H1 (cell line): ENCODE measurements around the gene APOO. TPM values are rescaled to one million over a fixed set of nuclear protein-coding genes. Genes with fewer than 3 reads are reported as not detected.

Experiments
- CTCF ChIA-PET: fragments of 300-600 bp; sonication (Branson Sonifier 250); formaldehyde crosslinking; loops from one replicate; lab custom pipeline; 2021; ENCODE audit not compliant: partially characterized antibody; lab: Charles Lee
- POLR2A ChIA-PET: fragments of 300-600 bp; sonication (Branson Sonifier 250); formaldehyde crosslinking; loops from one replicate; lab custom pipeline; 2021; ENCODE audit warnings: inconsistent platforms; ENCODE audit not compliant: partially characterized antibody; lab: Charles Lee
- DNase-seq, 2 experiments: peaks; one replicate each; pipeline versions ENCODE4 v3.0.0 to v3.0.0-alpha.2; 2010 to 2022; ENCODE audit warnings: low spot score in 2 of 2, low read depth in 1 of 2, mixed read lengths in 1 of 2
- FAIRE-seq: peaks from 2 replicates; lab custom pipeline; 2011; peaks lifted over from hg19 to GRCh38; lab: Jason Lieb, UNC
- H2AFZ ChIP-seq: 2 replicates; pipeline ENCODE4 v1.8.1; 2012; ENCODE audit warnings: low read length, inconsistent platforms
- H2AK5ac ChIP-seq: 2 replicates; pipeline ENCODE4 v1.6.1; 2013; ENCODE audit warnings: low read depth, low read length
- H2BK120ac ChIP-seq: replicated peaks from 2 replicates; pipeline ENCODE3; 2013; ENCODE audit warnings: low read depth, low read length, inconsistent platforms
- H2BK12ac ChIP-seq: 2 replicates; pipeline ENCODE4 v1.6.1; 2013; ENCODE audit warnings: low read depth, low read length
- H2BK15ac ChIP-seq: 2 replicates; pipeline ENCODE4 v1.6.1; 2013; ENCODE audit warnings: low read length
- H2BK20ac ChIP-seq: 2 replicates; pipeline ENCODE4 v1.6.1; 2013; ENCODE audit warnings: low read length
- H2BK5ac ChIP-seq: 2 replicates; pipeline ENCODE4 v1.6.1; 2013; ENCODE audit warnings: low read depth, low read length
- H3K14ac ChIP-seq: 2 replicates; pipeline ENCODE4 v1.6.1; 2013; ENCODE audit warnings: inconsistent platforms; ENCODE audit not compliant: insufficient read length
- H3K18ac ChIP-seq: 2 replicates; pipeline ENCODE4 v1.6.1; 2013; ENCODE audit warnings: low read length; ENCODE audit errors: extremely low read depth
- H3K23ac ChIP-seq: 2 replicates; pipeline ENCODE4 v1.6.1; 2013; ENCODE audit warnings: inconsistent platforms; ENCODE audit not compliant: insufficient read length
- H3K23me2 ChIP-seq: 2 replicates; pipeline ENCODE4 v1.6.1; 2013; ENCODE audit warnings: low read depth, low read length
- H3K27ac ChIP-seq: 2 replicates; pipeline ENCODE4 v1.6.1; 2011; ENCODE audit warnings: low read depth, low read length, inconsistent platforms
- H3K27me3 ChIP-seq, 4 experiments: replicated peaks in 1 of 4; 1 replicate in 1 of 4; 2 replicates in 3 of 4; pipeline versions ENCODE4 v1.6.1 to v1.8.1; 2011 to 2013; ENCODE audit warnings: low read length in 3 of 4, mild to moderate bottlenecking in 3 of 4, inconsistent platforms in 2 of 4, mixed read lengths in 2 of 4, moderate library complexity in 1 of 4; ENCODE audit not compliant: control insufficient read depth in 3 of 4, insufficient read depth in 3 of 4; ENCODE audit errors: extremely low read depth in 1 of 4
- H3K36me3 ChIP-seq, 4 experiments: 2 replicates each; pipeline versions ENCODE4 v1.6.1 to v1.8.1; 2011 to 2013; ENCODE audit warnings: mild to moderate bottlenecking in 4 of 4, low read length in 3 of 4, moderate library complexity in 2 of 4, control low read depth in 1 of 4, inconsistent platforms in 1 of 4; ENCODE audit not compliant: insufficient read depth in 4 of 4, control insufficient read depth in 2 of 4
- H3K4ac ChIP-seq: replicated peaks from 2 replicates; pipeline ENCODE3; 2013; ENCODE audit warnings: low read length, low read depth, mixed read lengths, inconsistent platforms; ENCODE audit not compliant: insufficient read length
- H3K4me1 ChIP-seq, 4 experiments: replicated peaks in 1 of 4; 1 replicate in 1 of 4; 2 replicates in 3 of 4; pipeline versions ENCODE4 v1.6.1 to v1.8.1; 2011 to 2013; ENCODE audit warnings: low read length in 3 of 4, inconsistent platforms in 2 of 4, mixed read lengths in 1 of 4; ENCODE audit not compliant: insufficient read depth in 4 of 4, control insufficient read depth in 3 of 4
- H3K4me2 ChIP-seq, 2 experiments: 2 replicates each; pipeline versions ENCODE4 v1.6.1 to v1.8.1; 2011 to 2013; ENCODE audit warnings: low read depth in 2 of 2, low read length in 2 of 2, control low read depth in 1 of 2, inconsistent platforms in 1 of 2, mild to moderate bottlenecking in 1 of 2; ENCODE audit not compliant: insufficient read depth in 1 of 2
- H3K4me3 ChIP-seq, 4 experiments: fragments of 200-600, 300-600 bp in 1 of 4; sonication (generic), shearing (Covaris generic), sonication (Bioruptor Twin) in 1 of 4; 2 replicates each; pipeline versions ENCODE4 v1.5.1 to v1.8.1; 2011 to 2016; ENCODE audit warnings: low read length in 4 of 4, low read depth in 3 of 4, control low read depth in 2 of 4, inconsistent platforms in 2 of 4, mild to moderate bottlenecking in 2 of 4, mixed read lengths in 1 of 4, moderate library complexity in 1 of 4; ENCODE audit not compliant: insufficient read depth in 2 of 4; ENCODE audit errors: extremely low read depth in 1 of 4
- H3K56ac ChIP-seq: replicated peaks from 2 replicates; pipeline ENCODE3; 2013; ENCODE audit warnings: low read depth, mild to moderate bottlenecking, mixed read lengths, low read length, inconsistent platforms; ENCODE audit not compliant: insufficient read length
- H3K79me1 ChIP-seq: 2 replicates; pipeline ENCODE4 v1.6.1; 2013; ENCODE audit warnings: low read depth, low read length, control low read depth
- H3K79me2 ChIP-seq, 2 experiments: 2 replicates each; pipeline versions ENCODE4 v1.6.1 to v1.8.1; 2012 to 2013; ENCODE audit warnings: low read length in 2 of 2, mild to moderate bottlenecking in 2 of 2, inconsistent platforms in 1 of 2; ENCODE audit not compliant: insufficient read depth in 2 of 2, control insufficient read depth in 1 of 2
- H3K9ac ChIP-seq, 4 experiments: replicated peaks in 1 of 4; 1 replicate in 1 of 4; 2 replicates in 3 of 4; pipeline versions ENCODE4 v1.6.1 to v1.8.1; 2011 to 2013; ENCODE audit warnings: low read depth in 3 of 4, low read length in 3 of 4, control low read depth in 2 of 4, mild to moderate bottlenecking in 2 of 4, moderate library complexity in 2 of 4, inconsistent platforms in 1 of 4; ENCODE audit errors: extremely low read depth in 1 of 4
- H3K9me3 ChIP-seq, 2 experiments: 2 replicates each; pipeline versions ENCODE4 v1.6.1 to v1.8.1; 2012 to 2013; ENCODE audit warnings: mild to moderate bottlenecking in 2 of 2, moderate library complexity in 2 of 2, control low read depth in 1 of 2, inconsistent platforms in 1 of 2, low read depth in 1 of 2, low read length in 1 of 2, mixed read lengths in 1 of 2; ENCODE audit not compliant: insufficient read depth in 2 of 2
- H4K20me1 ChIP-seq, 2 experiments: replicated peaks in 1 of 2; 2 replicates each; pipeline versions ENCODE3 to v1.8.1; 2011 to 2013; ENCODE audit warnings: inconsistent platforms in 2 of 2, low read length in 2 of 2, mild to moderate bottlenecking in 1 of 2; ENCODE audit not compliant: insufficient read depth in 2 of 2, control insufficient read depth in 1 of 2
- H4K5ac ChIP-seq: 2 replicates; pipeline ENCODE4 v1.6.1; 2013; ENCODE audit warnings: low read length, low read depth, mixed read lengths, inconsistent platforms; ENCODE audit not compliant: insufficient read length
- H4K8ac ChIP-seq: 2 replicates; pipeline ENCODE4 v1.8.0; 2013; ENCODE audit warnings: mild to moderate bottlenecking, moderate library complexity, low read length, inconsistent platforms; ENCODE audit not compliant: insufficient read depth; ENCODE audit errors: extremely low read depth
- H4K91ac ChIP-seq: replicated peaks from 2 replicates; pipeline ENCODE3; 2013; ENCODE audit warnings: low read length, mixed read lengths, inconsistent platforms; ENCODE audit not compliant: insufficient read length
- CBX8 ChIP-seq: fragments of 300-800, 300-1000 bp; sonication (generic); IDR thresholded peaks from 2 replicates; pipeline ENCODE4 v1.7.1; 2016; ENCODE audit warnings: low read depth, low read length, borderline replicate concordance
- CTCF ChIP-seq, 3 experiments: IDR thresholded peaks; 1 replicate in 2 of 3; 2 replicates in 1 of 3; pipeline versions ENCODE4 v1.5.1 to v1.6.1; 2011; ENCODE audit warnings: low read length in 3 of 3, mild to moderate bottlenecking in 3 of 3, inconsistent platforms in 2 of 3, low read depth in 1 of 3, moderate library complexity in 1 of 3; ENCODE audit not compliant: insufficient read depth in 1 of 3; ENCODE audit errors: control extremely low read depth in 1 of 3
- PHF8 ChIP-seq: fragments of 200-600 bp; sonication (generic); conservative IDR thresholded peaks from 2 replicates; pipeline ENCODE4 v1.7.1; 2012; ENCODE audit warnings: low read depth, mild to moderate bottlenecking, inconsistent platforms, low read length, moderate library complexity
- POLR2A ChIP-seq, 2 experiments: IDR thresholded peaks; 1 replicate in 1 of 2; 2 replicates in 1 of 2; pipeline ENCODE4 v1.6.1; 2011; ENCODE audit warnings: low read depth in 2 of 2, low read length in 2 of 2, mild to moderate bottlenecking in 2 of 2; ENCODE audit errors: control extremely low read depth in 1 of 2
- POU5F1 ChIP-seq: IDR thresholded peaks from 2 replicates; pipeline ENCODE4 v1.6.1; 2011; ENCODE audit warnings: low read depth, mild to moderate bottlenecking, low read length, moderate library complexity
- RAD21 ChIP-seq, 2 experiments: IDR thresholded peaks in 1 of 2; conservative IDR thresholded peaks in 1 of 2; 2 replicates each; pipeline ENCODE4 v1.6.1; 2011; ENCODE audit warnings: low read depth in 2 of 2, low read length in 2 of 2, improper control_type of control experiment in 1 of 2, inconsistent platforms in 1 of 2, mild to moderate bottlenecking in 1 of 2, moderate library complexity in 1 of 2
- WGBS, 2 experiments: shearing (Covaris generic) in 1 of 2; methylation state at CpG; one replicate each; pipeline versions ENCODE4 v1.1.6 to v1.1.7; 2013 to 2015; ENCODE audit warnings: low lambda C conversion rate in 2 of 2, mixed read lengths in 2 of 2, inconsistent platforms in 1 of 2, low coverage in 1 of 2, missing lambda C conversion rate in 1 of 2; ENCODE audit not compliant: insufficient replicate concordance in 2 of 2, insufficient coverage in 1 of 2, insufficient read length in 1 of 2; ENCODE audit errors: extremely low coverage in 1 of 2, missing lambda C conversion rate in 1 of 2; 5-methylcytosine and 5-hydroxymethylcytosine counted together
- polyA plus RNA-seq, 7 experiments: library from polyadenylated mRNA; depleted of rRNA in 3 of 7; stranded (reverse) in 5 of 7; unstranded in 2 of 7; fragments of >200 nt in 5 of 7; fragments of 200-250 nt in 2 of 7; gene quantifications; 1 replicate in 5 of 7; 2 replicates in 1 of 7; 4 replicates in 1 of 7; pipeline versions ENCODE4 v1.2.1 to v1.2.3, GENCODE V29; 2011 to 2013; ENCODE audit warnings: missing spikeins in 2 of 7, mixed read lengths in 2 of 7
- total RNA-seq: library from RNA; stranded (reverse); fragmentation: NEBNext Ultra II Directional; extraction: Animal tissue kit (Norgen Biotek cat#: 25700); gene quantifications from 2 replicates; pipeline ENCODE4 v1.2.1, GENCODE V29; 2021
- TF ChIP-seq, protein P1 (sequence below): IDR thresholded peaks from 2 replicates; pipeline ENCODE4 v1.6.1; 2012; ENCODE audit warnings: low read length, inconsistent platforms

The APOO gene
- total and polyA plus RNA-seq, 2 of the 8 experiments (the other 6 are each of a cell fraction or from before 2014, with no cell fraction given), result 25.7 to 45.0 TPM

- no peak for FAIRE-seq
- DNase-seq, result no peak
- CTCF ChIA-PET, result interaction anchor here (1.0 kb wide), 1 partner anchor 23 kb away, joined by 4 read pairs; no protein-coding TSS in a partner anchor
- no peak overlapping the region for H3K9ac ChIP-seq
- no peak overlapping the region for H3K56ac ChIP-seq
- no peak overlapping the region for H3K4me2 ChIP-seq
- no peak overlapping the region for H3K23ac ChIP-seq
- no peak overlapping the region for H2BK15ac ChIP-seq
- H2BK120ac ChIP-seq, result no peak overlapping the region
- no peak overlapping the region for H3K4ac ChIP-seq
- TF ChIP-seq POU5F1 (no peak), CTCF (IDR thresholded peaks at IDR 0.05; ENCODE audit: control extremely low read depth in 1 of 3, insufficient read depth in 1 of 3, low read depth in 1 of 3, low read length in 3 of 3) (no peak), POLR2A (IDR thresholded peaks at IDR 0.05; ENCODE audit: control extremely low read depth in 1 of 2, low read depth in 2 of 2, low read length in 2 of 2) (no peak), CBX8 (no peak), PHF8 (no peak), RAD21 (IDR thresholded peaks at IDR 0.05 in 1 of 2, conservative IDR thresholded peaks at IDR 0.05 in 1 of 2; ENCODE audit: low read depth in 2 of 2, low read length in 2 of 2) (no peak)
- TF ChIP-seq, protein P1, sequence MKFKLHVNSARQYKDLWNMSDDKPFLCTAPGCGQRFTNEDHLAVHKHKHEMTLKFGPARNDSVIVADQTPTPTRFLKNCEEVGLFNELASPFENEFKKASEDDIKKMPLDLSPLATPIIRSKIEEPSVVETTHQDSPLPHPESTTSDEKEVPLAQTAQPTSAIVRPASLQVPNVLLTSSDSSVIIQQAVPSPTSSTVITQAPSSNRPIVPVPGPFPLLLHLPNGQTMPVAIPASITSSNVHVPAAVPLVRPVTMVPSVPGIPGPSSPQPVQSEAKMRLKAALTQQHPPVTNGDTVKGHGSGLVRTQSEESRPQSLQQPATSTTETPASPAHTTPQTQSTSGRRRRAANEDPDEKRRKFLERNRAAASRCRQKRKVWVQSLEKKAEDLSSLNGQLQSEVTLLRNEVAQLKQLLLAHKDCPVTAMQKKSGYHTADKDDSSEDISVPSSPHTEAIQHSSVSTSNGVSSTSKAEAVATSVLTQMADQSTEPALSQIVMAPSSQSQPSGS, result no peak
- POLR2A ChIA-PET, result no interaction called here
- H4K8ac ChIP-seq, result no peak overlapping the region
- no peak overlapping the region for H2AFZ ChIP-seq
- H4K5ac ChIP-seq, result no peak overlapping the region
- WGBS, 2 experiments, result 80% methylated on average over 1 of the region's 1 CpG; no CpG with 5 or more reads in 1 of the 2 experiments
- H3K79me1 ChIP-seq, result no peaks in the 10 kb centered on the region
- no peak overlapping the region for H3K14ac ChIP-seq
- H3K23me2 ChIP-seq, result no peaks in the 10 kb centered on the region; the same call in 1 of the 2 replicates
- no peaks in the 10 kb centered on the region for H3K79me2 ChIP-seq
- no peak overlapping the region for H2BK20ac ChIP-seq
- no peak overlapping the region for H2BK5ac ChIP-seq
- no peak overlapping the region for H2AK5ac ChIP-seq
- H3K4me3 ChIP-seq, result no peak overlapping the region
- H4K20me1 ChIP-seq, result no peaks in the 10 kb centered on the region
- H3K27ac ChIP-seq, result no peak overlapping the region
- no peak overlapping the region for H4K91ac ChIP-seq
- H3K9me3 ChIP-seq, result no peaks in the 10 kb centered on the region
- no peak overlapping the region for H2BK12ac ChIP-seq
- H3K4me1 ChIP-seq, result no peaks in the 10 kb centered on the region
- no peaks in the 10 kb centered on the region for H3K27me3 ChIP-seq
- H3K18ac ChIP-seq, result no peak overlapping the region
- no peaks in the 10 kb centered on the region for H3K36me3 ChIP-seq
Observed at GRCh38 chrX:23932046-23932445, 24.3 kb upstream of the APOO start.
